ENCODE measurements around the gene ABHD2.

The ABHD2 gene

GRCh38 chr15:89052474-89052873, 35.8 kb upstream of the ABHD2 start:
- H3K27ac ChIP-seq, result no peak overlapping the region
- no peak for TF ChIP-seq ZFX (IDR thresholded peaks at IDR 0.05; ENCODE audit: borderline replicate concordance)
- no peak for TF ChIP-seq CTCF (IDR thresholded peaks at IDR 0.05)

DNA sequence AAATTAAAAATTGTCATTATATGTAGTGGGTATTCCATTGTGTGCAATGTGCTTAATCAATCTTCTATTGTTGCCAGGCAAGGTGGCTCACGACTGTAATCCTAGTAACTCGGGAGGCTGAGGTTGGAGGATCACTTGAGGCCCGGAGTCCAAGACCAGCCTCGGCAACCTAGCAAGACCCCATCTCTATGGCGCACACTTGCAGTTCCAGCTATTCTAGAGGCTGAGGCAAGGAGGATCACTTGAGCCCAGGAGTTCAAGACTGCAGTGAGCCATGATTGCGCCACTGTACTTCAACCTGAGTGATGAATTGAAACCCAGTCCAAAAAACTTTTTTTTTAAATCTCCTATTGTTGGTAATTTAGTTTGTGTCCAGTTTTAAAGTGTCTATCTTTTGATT, 33.4 kb upstream of the ABHD2 start:
- no peak overlapping the region for H3K27ac ChIP-seq
- no peak for TF ChIP-seq ZFX (IDR thresholded peaks at IDR 0.05; ENCODE audit: borderline replicate concordance)
- no peak for TF ChIP-seq CTCF (IDR thresholded peaks at IDR 0.05)

DNA sequence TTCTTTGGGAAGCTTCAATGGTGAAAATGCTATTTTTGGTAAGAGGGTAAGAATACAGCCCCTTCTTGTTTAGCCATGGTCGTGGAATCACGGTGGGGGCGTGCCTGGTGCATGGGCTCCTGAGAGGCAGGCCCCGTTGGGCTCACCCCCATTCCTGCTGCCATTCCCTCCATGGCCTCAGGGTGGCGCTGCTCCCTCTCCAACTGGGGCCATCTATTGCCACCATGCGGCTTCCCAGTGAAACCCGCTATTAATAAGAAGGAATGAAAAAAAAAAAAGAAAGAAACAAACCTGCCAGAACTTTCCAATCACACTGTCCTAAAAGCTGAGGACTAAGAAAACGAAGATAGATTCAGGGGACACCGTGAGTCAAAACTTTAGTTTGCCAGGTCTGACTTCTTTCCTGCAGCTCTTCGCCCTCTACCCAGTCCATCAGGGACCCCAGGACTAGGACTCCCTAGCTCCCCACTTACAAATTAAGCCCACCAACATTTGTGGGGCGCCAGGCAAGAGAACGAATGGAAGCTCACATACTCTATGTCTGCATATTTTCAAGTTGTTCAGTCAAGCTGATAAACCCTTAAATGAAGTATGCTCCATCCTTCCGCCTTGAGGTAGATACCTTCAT, 30.6 kb upstream of the ABHD2 start:
- TF ChIP-seq ZFX (IDR thresholded peaks at IDR 0.05; ENCODE audit: borderline replicate concordance) (no peak), CTCF (IDR thresholded peaks at IDR 0.05) (peak; percentile 98)
- no peak overlapping the region for H3K27ac ChIP-seq

DNA sequence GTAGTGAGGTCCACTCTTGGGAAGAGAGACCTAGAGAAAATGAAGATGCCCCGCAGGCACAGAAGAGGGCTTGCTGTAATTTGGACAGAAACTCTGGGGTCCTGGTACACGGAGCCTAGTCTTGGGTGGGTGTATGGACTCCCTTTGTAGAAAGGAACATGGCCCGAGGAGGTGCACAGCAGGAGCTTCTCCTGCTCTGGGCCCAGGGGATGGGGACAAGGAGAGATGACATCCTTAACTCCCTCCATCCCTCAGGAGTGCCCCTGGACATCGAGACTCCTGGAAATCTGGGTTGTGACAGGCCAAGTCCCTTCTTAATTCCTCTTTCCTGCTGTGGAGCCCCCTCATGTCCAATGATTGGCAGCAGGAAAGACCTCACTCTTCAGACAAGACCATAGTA, 29.9 kb upstream of the ABHD2 start:
- no peak overlapping the region for H3K27ac ChIP-seq
- no peak for TF ChIP-seq CTCF (IDR thresholded peaks at IDR 0.05)
- TF ChIP-seq ZFX (IDR thresholded peaks at IDR 0.05; ENCODE audit: borderline replicate concordance), result no peak

- no peak overlapping the region for H3K27ac ChIP-seq
Observed at GRCh38 chr15:89058876-89059405, 29.3 kb upstream of the ABHD2 start.

DNA sequence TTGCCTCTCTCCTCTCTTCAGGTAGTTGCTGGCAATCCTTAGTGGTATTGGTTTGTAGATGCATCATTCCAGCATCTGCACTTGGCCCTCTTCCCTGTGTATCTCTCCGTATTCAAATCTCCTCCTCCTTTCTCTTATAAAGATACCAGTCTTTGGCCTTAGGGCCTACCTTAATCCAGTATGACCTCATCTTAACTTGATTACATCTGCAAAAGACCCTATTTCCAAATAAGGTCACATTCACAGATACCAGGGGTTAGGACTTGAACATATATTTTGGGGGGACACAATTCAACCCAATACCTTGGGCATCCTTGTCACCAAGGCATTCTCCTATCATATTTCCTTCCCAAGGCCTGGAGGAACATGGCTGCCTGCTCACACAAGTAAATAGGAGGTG, 22.0 kb upstream of the ABHD2 start:
- TF ChIP-seq ZFX (IDR thresholded peaks at IDR 0.05; ENCODE audit: borderline replicate concordance) (no peak), CTCF (IDR thresholded peaks at IDR 0.05) (no peak)
- no peak overlapping the region for H3K27ac ChIP-seq

More at GRCh38 chr15:89058876-89059405, 29.3 kb upstream of the ABHD2 start:
- no peak for TF ChIP-seq ZFX (IDR thresholded peaks at IDR 0.05; ENCODE audit: borderline replicate concordance)
- TF ChIP-seq CTCF (IDR thresholded peaks at IDR 0.05), result no peak

DNA sequence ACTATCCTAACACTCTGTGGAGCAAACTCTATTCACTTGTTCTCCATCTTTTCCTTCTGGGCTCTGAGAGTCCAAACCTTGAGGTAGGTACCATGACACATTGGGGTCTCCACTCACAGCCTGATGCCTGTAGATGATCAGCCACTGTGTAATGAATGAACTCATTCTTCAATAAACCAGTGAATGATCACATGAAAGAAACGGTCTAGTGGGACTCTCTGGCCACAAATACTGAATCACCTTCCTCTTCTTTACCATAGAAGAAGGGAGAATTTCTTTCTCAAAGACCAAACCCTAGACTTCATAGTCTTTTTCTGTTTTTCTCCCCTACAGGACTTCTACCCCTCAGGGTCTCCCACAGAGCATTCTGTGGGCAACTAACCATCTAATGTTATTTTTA, 20.5 kb upstream of the ABHD2 start:
- no peak overlapping the region for H3K27ac ChIP-seq

More for the DNA sequence above, 20.5 kb upstream of the ABHD2 start:
- no peak for TF ChIP-seq ZFX (IDR thresholded peaks at IDR 0.05; ENCODE audit: borderline replicate concordance)
- no peak for TF ChIP-seq CTCF (IDR thresholded peaks at IDR 0.05)

Data from 22Rv1 (cell line).